H1 (cell line): Measurements from ENCODE around the gene RLN2. TPM values are rescaled to one million over a fixed set of nuclear protein-coding genes. Genes with fewer than 3 reads are reported as not detected.
A peak's percentile ranks its signal among the peaks of the same experiment; 100 is the strongest.

Experiments used
- CTCF ChIA-PET: fragments of 300-600 bp; sonication (Branson Sonifier 250); formaldehyde crosslinking; loops from one replicate; lab custom pipeline; 2021; ENCODE audit not compliant: partially characterized antibody; lab: Charles Lee
- POLR2A ChIA-PET: fragments of 300-600 bp; sonication (Branson Sonifier 250); formaldehyde crosslinking; loops from one replicate; lab custom pipeline; 2021; ENCODE audit warnings: inconsistent platforms; ENCODE audit not compliant: partially characterized antibody; lab: Charles Lee
- DNase-seq, 2 experiments: peaks; one replicate each; pipeline versions ENCODE4 v3.0.0 to v3.0.0-alpha.2; 2010 to 2022; ENCODE audit warnings: low spot score in 2 of 2, low read depth in 1 of 2, mixed read lengths in 1 of 2
- FAIRE-seq: peaks from 2 replicates; lab custom pipeline; 2011; peaks lifted over from hg19 to GRCh38; lab: Jason Lieb, UNC
- H2AFZ ChIP-seq: 2 replicates; pipeline ENCODE4 v1.8.1; 2012; ENCODE audit warnings: low read length, inconsistent platforms
- H2AK5ac ChIP-seq: 2 replicates; pipeline ENCODE4 v1.6.1; 2013; ENCODE audit warnings: low read depth, low read length
- H2BK120ac ChIP-seq: replicated peaks from 2 replicates; pipeline ENCODE3; 2013; ENCODE audit warnings: low read depth, low read length, inconsistent platforms
- H2BK12ac ChIP-seq: 2 replicates; pipeline ENCODE4 v1.6.1; 2013; ENCODE audit warnings: low read depth, low read length
- H2BK15ac ChIP-seq: 2 replicates; pipeline ENCODE4 v1.6.1; 2013; ENCODE audit warnings: low read length
- H2BK20ac ChIP-seq: 2 replicates; pipeline ENCODE4 v1.6.1; 2013; ENCODE audit warnings: low read length
- H2BK5ac ChIP-seq: 2 replicates; pipeline ENCODE4 v1.6.1; 2013; ENCODE audit warnings: low read depth, low read length
- H3K14ac ChIP-seq: 2 replicates; pipeline ENCODE4 v1.6.1; 2013; ENCODE audit warnings: inconsistent platforms; ENCODE audit not compliant: insufficient read length
- H3K18ac ChIP-seq: 2 replicates; pipeline ENCODE4 v1.6.1; 2013; ENCODE audit warnings: low read length; ENCODE audit errors: extremely low read depth
- H3K23ac ChIP-seq: 2 replicates; pipeline ENCODE4 v1.6.1; 2013; ENCODE audit warnings: inconsistent platforms; ENCODE audit not compliant: insufficient read length
- H3K23me2 ChIP-seq: 2 replicates; pipeline ENCODE4 v1.6.1; 2013; ENCODE audit warnings: low read depth, low read length
- H3K27ac ChIP-seq: 2 replicates; pipeline ENCODE4 v1.6.1; 2011; ENCODE audit warnings: low read depth, low read length, inconsistent platforms
- H3K27me3 ChIP-seq, 4 experiments: replicated peaks in 1 of 4; 1 replicate in 1 of 4; 2 replicates in 3 of 4; pipeline versions ENCODE4 v1.6.1 to v1.8.1; 2011 to 2013; ENCODE audit warnings: low read length in 3 of 4, mild to moderate bottlenecking in 3 of 4, inconsistent platforms in 2 of 4, mixed read lengths in 2 of 4, moderate library complexity in 1 of 4; ENCODE audit not compliant: control insufficient read depth in 3 of 4, insufficient read depth in 3 of 4; ENCODE audit errors: extremely low read depth in 1 of 4
- H3K36me3 ChIP-seq, 4 experiments: 2 replicates each; pipeline versions ENCODE4 v1.6.1 to v1.8.1; 2011 to 2013; ENCODE audit warnings: mild to moderate bottlenecking in 4 of 4, low read length in 3 of 4, moderate library complexity in 2 of 4, control low read depth in 1 of 4, inconsistent platforms in 1 of 4; ENCODE audit not compliant: insufficient read depth in 4 of 4, control insufficient read depth in 2 of 4
- H3K4ac ChIP-seq: replicated peaks from 2 replicates; pipeline ENCODE3; 2013; ENCODE audit warnings: low read length, low read depth, mixed read lengths, inconsistent platforms; ENCODE audit not compliant: insufficient read length
- H3K4me1 ChIP-seq, 4 experiments: replicated peaks in 1 of 4; 1 replicate in 1 of 4; 2 replicates in 3 of 4; pipeline versions ENCODE4 v1.6.1 to v1.8.1; 2011 to 2013; ENCODE audit warnings: low read length in 3 of 4, inconsistent platforms in 2 of 4, mixed read lengths in 1 of 4; ENCODE audit not compliant: insufficient read depth in 4 of 4, control insufficient read depth in 3 of 4
- H3K4me2 ChIP-seq, 2 experiments: 2 replicates each; pipeline versions ENCODE4 v1.6.1 to v1.8.1; 2011 to 2013; ENCODE audit warnings: low read depth in 2 of 2, low read length in 2 of 2, control low read depth in 1 of 2, inconsistent platforms in 1 of 2, mild to moderate bottlenecking in 1 of 2; ENCODE audit not compliant: insufficient read depth in 1 of 2
- H3K4me3 ChIP-seq, 4 experiments: fragments of 200-600, 300-600 bp in 1 of 4; sonication (generic), shearing (Covaris generic), sonication (Bioruptor Twin) in 1 of 4; 2 replicates each; pipeline versions ENCODE4 v1.5.1 to v1.8.1; 2011 to 2016; ENCODE audit warnings: low read length in 4 of 4, low read depth in 3 of 4, control low read depth in 2 of 4, inconsistent platforms in 2 of 4, mild to moderate bottlenecking in 2 of 4, mixed read lengths in 1 of 4, moderate library complexity in 1 of 4; ENCODE audit not compliant: insufficient read depth in 2 of 4; ENCODE audit errors: extremely low read depth in 1 of 4
- H3K56ac ChIP-seq: replicated peaks from 2 replicates; pipeline ENCODE3; 2013; ENCODE audit warnings: low read depth, mild to moderate bottlenecking, mixed read lengths, low read length, inconsistent platforms; ENCODE audit not compliant: insufficient read length
- H3K79me1 ChIP-seq: 2 replicates; pipeline ENCODE4 v1.6.1; 2013; ENCODE audit warnings: low read depth, low read length, control low read depth
- H3K79me2 ChIP-seq, 2 experiments: 2 replicates each; pipeline versions ENCODE4 v1.6.1 to v1.8.1; 2012 to 2013; ENCODE audit warnings: low read length in 2 of 2, mild to moderate bottlenecking in 2 of 2, inconsistent platforms in 1 of 2; ENCODE audit not compliant: insufficient read depth in 2 of 2, control insufficient read depth in 1 of 2
- H3K9ac ChIP-seq, 4 experiments: replicated peaks in 1 of 4; 1 replicate in 1 of 4; 2 replicates in 3 of 4; pipeline versions ENCODE4 v1.6.1 to v1.8.1; 2011 to 2013; ENCODE audit warnings: low read depth in 3 of 4, low read length in 3 of 4, control low read depth in 2 of 4, mild to moderate bottlenecking in 2 of 4, moderate library complexity in 2 of 4, inconsistent platforms in 1 of 4; ENCODE audit errors: extremely low read depth in 1 of 4
- H3K9me3 ChIP-seq, 2 experiments: 2 replicates each; pipeline versions ENCODE4 v1.6.1 to v1.8.1; 2012 to 2013; ENCODE audit warnings: mild to moderate bottlenecking in 2 of 2, moderate library complexity in 2 of 2, control low read depth in 1 of 2, inconsistent platforms in 1 of 2, low read depth in 1 of 2, low read length in 1 of 2, mixed read lengths in 1 of 2; ENCODE audit not compliant: insufficient read depth in 2 of 2
- H4K20me1 ChIP-seq, 2 experiments: replicated peaks in 1 of 2; 2 replicates each; pipeline versions ENCODE3 to v1.8.1; 2011 to 2013; ENCODE audit warnings: inconsistent platforms in 2 of 2, low read length in 2 of 2, mild to moderate bottlenecking in 1 of 2; ENCODE audit not compliant: insufficient read depth in 2 of 2, control insufficient read depth in 1 of 2
- H4K5ac ChIP-seq: 2 replicates; pipeline ENCODE4 v1.6.1; 2013; ENCODE audit warnings: low read length, low read depth, mixed read lengths, inconsistent platforms; ENCODE audit not compliant: insufficient read length
- H4K8ac ChIP-seq: 2 replicates; pipeline ENCODE4 v1.8.0; 2013; ENCODE audit warnings: mild to moderate bottlenecking, moderate library complexity, low read length, inconsistent platforms; ENCODE audit not compliant: insufficient read depth; ENCODE audit errors: extremely low read depth
- H4K91ac ChIP-seq: replicated peaks from 2 replicates; pipeline ENCODE3; 2013; ENCODE audit warnings: low read length, mixed read lengths, inconsistent platforms; ENCODE audit not compliant: insufficient read length
- ASH2L ChIP-seq: fragments of 200-600, 300-600 bp; sonication (generic); IDR thresholded peaks from one replicate; pipeline ENCODE4 v1.7.1; 2017; ENCODE audit warnings: low read length
- BCL11A ChIP-seq, 2 experiments: IDR thresholded peaks; one replicate each; pipeline ENCODE4 v1.6.1; 2011; ENCODE audit warnings: low read depth in 2 of 2, low read length in 2 of 2, mild to moderate bottlenecking in 2 of 2
- CHD2 ChIP-seq: IDR thresholded peaks from 2 replicates; pipeline ENCODE4 v1.6.1; 2012; ENCODE audit warnings: low read length, improper control_type of control experiment
- CREB1 ChIP-seq: IDR thresholded peaks from 2 replicates; pipeline ENCODE4 v1.6.1; 2012; ENCODE audit warnings: inconsistent platforms
- EGR1 ChIP-seq: IDR thresholded peaks from 2 replicates; pipeline ENCODE4 v1.6.1; 2011; ENCODE audit warnings: low read depth, low read length, borderline replicate concordance
- MAFK ChIP-seq: IDR thresholded peaks from 2 replicates; pipeline ENCODE4 v1.6.1; 2012; ENCODE audit warnings: low read depth, mild to moderate bottlenecking, improper control_type of control experiment, low read length
- NANOG ChIP-seq: IDR thresholded peaks from 2 replicates; pipeline ENCODE4 v1.6.1; 2011; ENCODE audit warnings: low read length, low read depth, mild to moderate bottlenecking, inconsistent platforms; ENCODE audit not compliant: insufficient read depth, poor library complexity, severe bottlenecking
- NRF1 ChIP-seq: IDR thresholded peaks from 2 replicates; pipeline ENCODE4 v1.6.1; 2011; ENCODE audit warnings: mild to moderate bottlenecking, low read depth, low read length, improper control_type of control experiment
- POLR2AphosphoS5 ChIP-seq: IDR thresholded peaks from 2 replicates; pipeline ENCODE4 v1.6.1; 2011; ENCODE audit warnings: low read depth, low read length
- SIX5 ChIP-seq: IDR thresholded peaks from 2 replicates; pipeline ENCODE4 v1.6.1; 2011; ENCODE audit warnings: mild to moderate bottlenecking, low read depth, low read length
- SP1 ChIP-seq: IDR thresholded peaks from 2 replicates; pipeline ENCODE4 v1.6.1; 2011; ENCODE audit warnings: low read depth, low read length
- SP2 ChIP-seq: IDR thresholded peaks from 2 replicates; pipeline ENCODE4 v1.6.1; 2012; ENCODE audit warnings: mild to moderate bottlenecking, low read length, inconsistent platforms
- YY1 ChIP-seq: IDR thresholded peaks from 2 replicates; pipeline ENCODE4 v1.6.1; 2011; ENCODE audit warnings: low read depth, mild to moderate bottlenecking, low read length
- WGBS, 2 experiments: shearing (Covaris generic) in 1 of 2; methylation state at CpG; one replicate each; pipeline versions ENCODE4 v1.1.6 to v1.1.7; 2013 to 2015; ENCODE audit warnings: low lambda C conversion rate in 2 of 2, mixed read lengths in 2 of 2, inconsistent platforms in 1 of 2, low coverage in 1 of 2, missing lambda C conversion rate in 1 of 2; ENCODE audit not compliant: insufficient replicate concordance in 2 of 2, insufficient coverage in 1 of 2, insufficient read length in 1 of 2; ENCODE audit errors: extremely low coverage in 1 of 2, missing lambda C conversion rate in 1 of 2; 5-methylcytosine and 5-hydroxymethylcytosine counted together
- polyA plus RNA-seq, 7 experiments: library from polyadenylated mRNA; depleted of rRNA in 3 of 7; stranded (reverse) in 5 of 7; unstranded in 2 of 7; fragments of >200 nt in 5 of 7; fragments of 200-250 nt in 2 of 7; gene quantifications; 1 replicate in 5 of 7; 2 replicates in 1 of 7; 4 replicates in 1 of 7; pipeline versions ENCODE4 v1.2.1 to v1.2.3, GENCODE V29; 2011 to 2013; ENCODE audit warnings: missing spikeins in 2 of 7, mixed read lengths in 2 of 7
- total RNA-seq: library from RNA; stranded (reverse); fragmentation: NEBNext Ultra II Directional; extraction: Animal tissue kit (Norgen Biotek cat#: 25700); gene quantifications from 2 replicates; pipeline ENCODE4 v1.2.1, GENCODE V29; 2021

Gene RLN2
- total and polyA plus RNA-seq, 2 of the 8 experiments (the other 6 are each of a cell fraction or from before 2014, with no cell fraction given): 4.5 to 6.0 TPM

GRCh38 chr9:5326893-5327548 lies 22.5 kb upstream of the RLN2 start:
- H4K91ac ChIP-seq: no peak overlapping the region
- H2BK12ac ChIP-seq: peak overlapping the region; percentile 40; the same call in 1 of the 2 replicates
- no peak overlapping the region for H3K4ac ChIP-seq
- H3K4me3 ChIP-seq: peak overlapping the region in 1 of 4 experiments; percentile 13; a peak in 1 of 8 replicates
- no peak overlapping the region for H3K27ac ChIP-seq
- H3K56ac ChIP-seq: no peak overlapping the region
- H2BK15ac ChIP-seq: peak overlapping the region; percentile 72; the same call in 1 of the 2 replicates
- no peak overlapping the region; the same call in 1 of the 2 replicates for H3K18ac ChIP-seq
- no peak overlapping the region for H3K14ac ChIP-seq
- no peak overlapping the region for H4K5ac ChIP-seq
- no peak overlapping the region for H2BK20ac ChIP-seq
- no peak overlapping the region for H2AK5ac ChIP-seq
- CTCF ChIA-PET: interaction anchor here (0.6 to 1.6 kb wide), 9 partner anchors 9 to 273 kb away, joined by 3 to 4 read pairs (median 3); partner anchors contain the start of gene RLN1
- H4K20me1 ChIP-seq: no peaks in the 10 kb centered on the region
- H3K79me2 ChIP-seq: no peaks in the 10 kb centered on the region
- H3K9me3 ChIP-seq: no peaks in the 10 kb centered on the region
- FAIRE-seq (no peak), DNase-seq (peak; percentile 38 to 64)
- H2AFZ ChIP-seq: peak overlapping the region; percentile 100
- no peak overlapping the region for H4K8ac ChIP-seq
- H3K9ac ChIP-seq: peak overlapping the region in 2 of 4 experiments; percentile 23 to 76; a peak in 1 of 7 replicates
- 0 out of 2 replicates have a peak, but pooled peaks cover 2% of the 10 kb centered on the region for H3K23me2 ChIP-seq
- no peak overlapping the region for H3K23ac ChIP-seq
- no peaks in the 10 kb centered on the region for H3K27me3 ChIP-seq
- peak overlapping the region; percentile 90; the same call in 1 of the 2 replicates for H2BK5ac ChIP-seq
- H3K4me1 ChIP-seq: peaks cover 0 to 9% (median 4%) of the 10 kb centered on the region in 4 experiments; a peak in 4 of 7 replicates
- peak overlapping the region; percentile 82 for H2BK120ac ChIP-seq
- no peaks in the 10 kb centered on the region for H3K36me3 ChIP-seq
- no peaks in the 10 kb centered on the region for H3K79me1 ChIP-seq
- H3K4me2 ChIP-seq: peak overlapping the region; percentile 66 to 73
- POLR2A ChIA-PET: interaction anchor here (1.1 kb wide), 1 partner anchor 12 kb away, joined by 3 read pairs; no protein-coding TSS in a partner anchor
- 59% methylated on average over 10 of the region's 10 CpGs; no CpG with 5 or more reads in 1 of the 2 experiments for WGBS, 2 experiments
- TF ChIP-seq CHD2 (no peak), NRF1 (no peak), POLR2AphosphoS5 (no peak; the same call in 1 of the 2 replicates), CREB1 (0 out of 2 replicates have a peak, but pooled peaks have one; percentile 13), ASH2L (peak; percentile 97), MAFK (no peak), EGR1 (no peak), SIX5 (no peak), SP2 (no peak), YY1 (peak; percentile 75), BCL11A (IDR thresholded peaks at IDR 0.05; ENCODE audit: low read depth in 2 of 2, low read length in 2 of 2) (no peak), NANOG (no peak), SP1 (peak; percentile 55; the same call in 1 of the 2 replicates)
